RPMI7951 (cell line): Measurements from ENCODE around the gene INSRR. TPM values are rescaled to one million over a fixed set of nuclear protein-coding genes. Genes with fewer than 3 reads are reported as not detected.

Source experiments
- DNase-seq: peaks from one replicate; pipeline ENCODE4 v3.0.0-alpha.2; 2012; ENCODE audit warnings: low read depth
- total RNA-seq: library from RNA; depleted of rRNA; stranded (reverse); fragments of >200 nt; shearing (Covaris generic); gene quantifications from 2 replicates; pipeline ENCODE4 v1.2.3, GENCODE V29; 2014

The INSRR gene
- total RNA-seq, 1 experiment from 2014 or later: not detected

DNA sequence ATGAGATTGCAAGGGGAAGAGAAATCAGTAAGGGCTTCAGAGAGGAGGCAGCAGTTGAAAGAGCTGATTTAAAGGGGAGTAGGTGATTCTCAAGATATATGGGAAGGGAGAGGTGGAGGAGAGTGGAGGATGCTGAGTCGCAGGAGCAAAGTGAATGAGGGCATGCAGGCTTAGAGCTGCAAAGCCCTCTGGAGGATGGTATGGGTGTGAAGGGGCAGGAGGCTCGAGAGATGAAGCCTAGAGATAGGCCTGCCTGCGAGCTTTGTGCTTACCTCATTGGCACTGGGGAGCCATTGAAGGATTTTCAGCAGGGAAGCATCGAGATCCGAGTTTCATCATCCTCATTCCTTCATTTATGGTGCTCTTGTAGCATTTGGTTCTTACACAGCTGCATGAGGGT, 26.5 kb downstream of the INSRR start:
- DNase-seq: no peak

DNA sequence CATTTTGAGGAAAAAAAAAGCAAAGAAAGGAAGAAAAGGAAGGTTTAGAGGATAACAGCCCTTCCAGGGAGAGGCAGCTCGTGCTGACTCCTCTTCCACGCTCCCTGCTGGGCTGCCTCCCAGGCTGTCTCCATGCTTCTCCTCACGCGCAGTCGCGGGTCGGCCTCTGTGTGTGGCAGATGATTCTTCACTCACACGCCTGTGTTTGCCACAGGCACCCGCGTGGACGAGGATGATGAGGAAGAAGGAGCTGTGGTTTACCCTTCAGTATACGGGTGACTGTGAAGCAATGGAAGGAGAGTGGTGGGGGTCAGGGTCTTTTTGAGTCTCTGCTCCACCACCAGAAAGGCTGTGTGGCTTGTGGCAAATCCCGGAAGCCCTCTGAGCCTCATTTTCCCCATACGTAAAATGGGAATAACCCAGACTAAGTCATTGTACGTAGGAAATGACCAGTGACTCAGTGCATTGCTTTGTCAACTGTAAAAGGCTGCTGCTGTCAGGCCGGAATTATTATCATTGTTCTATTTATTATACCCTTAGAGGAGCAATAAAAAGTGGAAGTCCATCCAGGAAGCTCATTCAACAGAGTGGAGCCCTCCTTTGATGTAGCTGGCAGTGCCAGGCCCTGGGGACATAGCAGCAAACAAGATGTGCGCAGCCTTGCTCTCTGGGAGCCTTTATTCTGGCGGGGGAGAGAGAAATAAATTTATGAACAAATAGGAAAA, 30.4 kb downstream of the INSRR start:
- DNase-seq: no peak

DNA sequence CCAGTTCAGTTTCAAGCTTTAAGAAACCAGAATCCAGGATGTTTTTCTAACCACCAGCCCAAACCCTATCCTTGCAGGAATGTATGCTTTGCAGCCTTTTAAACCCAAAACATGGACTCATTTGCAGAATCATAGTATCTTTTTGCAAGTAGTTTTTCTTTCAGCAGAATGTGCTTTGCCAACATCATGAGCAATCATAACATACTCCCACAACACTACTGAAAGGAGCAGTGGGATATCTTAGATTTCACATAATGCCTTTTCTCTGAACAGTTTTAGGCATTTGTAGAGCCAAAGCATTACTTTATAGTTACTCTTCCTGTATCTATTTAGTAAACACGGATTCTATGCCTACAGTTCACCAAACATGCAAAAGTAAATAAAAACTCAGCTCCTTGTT, 32.3 kb downstream of the INSRR start:
- no peak for DNase-seq

DNA sequence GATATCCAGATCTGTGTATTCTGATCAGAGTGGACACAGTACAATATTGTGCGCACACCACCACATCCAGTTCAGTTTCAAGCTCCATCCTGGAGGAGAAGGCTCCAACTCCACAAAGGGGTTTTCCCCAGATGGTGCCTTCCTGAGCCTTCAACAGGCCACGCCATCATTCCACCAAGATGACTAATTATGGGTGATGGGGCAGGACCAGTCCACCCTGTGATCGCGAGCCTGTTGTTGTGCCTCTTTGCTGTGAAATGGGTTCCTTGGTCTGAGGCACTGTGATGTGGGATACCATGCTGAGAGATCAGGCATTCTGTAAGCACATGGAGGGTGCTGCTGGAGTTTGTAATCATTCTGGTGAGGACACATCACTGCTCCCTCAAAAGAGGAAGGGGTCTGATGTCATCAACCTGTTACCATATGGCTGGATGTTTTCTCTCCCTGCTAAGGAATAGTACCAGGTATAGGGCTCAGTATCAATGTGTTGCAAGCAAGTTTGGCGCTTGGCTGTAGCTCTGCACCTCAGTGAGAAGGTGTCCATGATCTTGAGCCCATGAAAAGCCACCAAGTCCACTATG, 35.6 kb downstream of the INSRR start:
- peak; percentile 14 for DNase-seq

DNA sequence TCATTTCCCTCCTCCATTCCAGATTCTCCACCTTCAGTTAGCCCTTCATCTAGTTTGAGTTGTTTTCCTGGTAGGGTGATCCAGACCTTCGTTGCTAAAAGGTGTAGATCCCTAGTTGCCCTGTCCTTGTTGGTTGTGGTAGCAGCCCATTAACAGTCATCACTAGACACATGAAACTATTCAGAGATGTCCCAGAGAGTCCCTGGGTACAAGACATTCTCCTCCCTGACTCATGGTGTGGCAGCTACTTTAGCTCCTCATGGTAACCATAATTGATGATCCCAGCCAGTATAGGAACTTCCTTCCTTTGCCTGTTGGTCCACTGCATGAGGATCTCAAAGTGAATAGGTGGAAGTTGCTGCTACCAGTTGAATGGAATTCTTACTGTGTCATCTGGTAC, 36.2 kb downstream of the INSRR start:
- DNase-seq: no peak

DNA sequence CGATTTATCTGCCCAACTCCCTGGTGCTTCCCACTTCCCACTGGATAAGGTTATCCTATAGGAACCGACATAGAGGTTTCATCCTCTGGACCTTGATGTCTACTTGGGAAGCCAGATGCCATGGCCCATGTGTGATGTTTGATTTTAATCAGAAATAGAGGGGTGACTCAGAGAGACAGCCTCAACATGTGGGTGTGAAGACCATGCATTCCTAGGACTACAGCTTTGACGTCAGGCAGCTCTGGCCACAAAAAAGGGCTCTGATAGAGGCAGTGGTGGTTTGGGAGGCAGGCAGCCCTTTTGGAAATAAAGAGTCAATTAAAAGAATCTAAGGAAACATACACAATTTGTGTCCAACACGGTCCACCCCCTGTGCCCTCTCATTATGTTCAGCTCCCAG, 37.1 kb downstream of the INSRR start:
- DNase-seq: peak; percentile 64

DNA sequence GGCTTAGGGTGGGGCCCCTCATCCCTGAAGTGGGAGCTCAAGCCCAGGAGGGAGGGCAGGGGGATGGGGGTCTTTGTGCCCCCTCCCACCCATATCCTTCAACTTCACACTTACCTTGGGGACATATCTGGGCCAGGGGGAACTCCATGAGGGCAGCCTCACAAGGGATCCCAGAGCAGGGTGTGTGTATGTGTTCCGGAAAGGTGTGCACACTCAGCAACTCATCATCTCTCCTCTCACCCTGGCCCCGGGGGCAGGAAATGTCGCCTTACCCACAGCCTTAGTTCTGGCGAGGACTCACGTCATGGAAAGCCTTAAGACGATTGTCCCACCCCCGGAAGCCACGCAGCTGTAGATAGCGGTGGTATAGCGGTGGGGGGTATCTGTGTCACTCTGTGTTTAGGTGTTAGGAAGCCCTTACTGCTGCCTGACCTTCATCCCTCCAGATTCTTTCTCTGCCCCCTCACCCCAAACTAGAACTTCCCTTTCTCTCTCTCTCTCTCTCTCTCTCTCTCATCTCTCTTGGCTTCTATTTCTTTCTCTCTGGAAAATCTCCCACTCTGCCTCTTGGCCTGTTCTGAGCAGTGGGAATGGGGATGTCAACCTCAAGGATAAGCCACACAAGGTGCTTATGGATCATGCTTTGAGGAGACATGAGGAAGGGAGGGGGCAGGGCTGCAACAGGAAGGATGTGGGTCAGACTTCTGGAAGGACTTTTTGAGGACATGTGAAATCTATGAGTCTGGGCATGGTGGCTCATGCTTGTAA, 42.2 kb downstream of the INSRR start, which contains the start of gene SH2D2A:
Gene SH2D2A, minus strand, starts transcription at position 288 of the 768 bp plus-strand sequence. Its CDS starts 140 bp downstream, at position 148.
- peak; percentile 79 for DNase-seq

DNA sequence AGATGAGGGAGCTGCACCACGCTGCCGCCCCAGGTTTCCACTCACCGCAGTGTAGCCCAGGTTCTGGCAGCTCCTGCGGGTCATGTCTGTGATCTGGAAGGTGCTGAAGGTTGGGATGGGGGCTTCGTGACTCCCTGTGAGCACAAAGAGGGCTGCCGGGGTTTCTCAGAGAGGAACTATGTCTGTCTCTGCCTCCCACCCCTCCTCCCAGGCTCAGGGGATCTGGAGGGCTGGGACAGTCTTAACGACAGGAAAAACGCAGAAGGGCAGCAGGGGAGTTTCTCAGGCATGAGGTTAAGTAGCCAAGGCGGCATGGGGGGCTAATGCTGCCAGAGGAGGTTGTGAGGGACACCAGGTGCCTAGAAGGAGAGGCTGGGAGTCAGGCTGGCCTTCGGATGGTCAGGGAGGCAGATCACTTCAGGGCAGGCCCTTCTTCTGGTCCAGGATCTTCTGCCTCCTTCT, 42.9 kb downstream of the INSRR start:
- no peak for DNase-seq

DNA sequence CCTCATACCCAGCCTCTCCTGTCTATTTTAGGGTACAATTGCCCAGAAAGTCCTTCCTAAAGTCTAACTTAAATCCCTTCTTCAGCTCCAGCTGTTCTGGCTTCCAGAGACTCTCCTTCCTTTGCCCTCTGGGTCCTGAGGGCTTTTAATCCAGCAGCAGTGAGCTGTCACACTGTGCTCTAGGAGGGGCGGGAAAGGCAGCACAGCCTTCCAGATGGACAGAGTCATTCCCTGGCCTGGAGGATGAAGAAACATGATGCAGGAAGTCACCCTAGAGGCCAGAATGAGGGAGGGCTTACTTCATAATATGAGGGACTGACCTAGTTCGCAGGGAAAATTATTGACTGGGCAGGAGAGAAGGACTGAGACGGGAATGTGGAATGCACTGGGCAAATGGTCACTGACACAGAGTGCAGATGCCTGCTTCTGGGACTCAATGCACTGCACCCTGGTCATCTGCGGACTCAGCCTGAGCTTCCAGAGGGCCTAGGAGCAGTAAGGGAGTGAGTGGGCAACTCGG, 43.5 kb downstream of the INSRR start:
- peak; percentile 85 for DNase-seq

DNA sequence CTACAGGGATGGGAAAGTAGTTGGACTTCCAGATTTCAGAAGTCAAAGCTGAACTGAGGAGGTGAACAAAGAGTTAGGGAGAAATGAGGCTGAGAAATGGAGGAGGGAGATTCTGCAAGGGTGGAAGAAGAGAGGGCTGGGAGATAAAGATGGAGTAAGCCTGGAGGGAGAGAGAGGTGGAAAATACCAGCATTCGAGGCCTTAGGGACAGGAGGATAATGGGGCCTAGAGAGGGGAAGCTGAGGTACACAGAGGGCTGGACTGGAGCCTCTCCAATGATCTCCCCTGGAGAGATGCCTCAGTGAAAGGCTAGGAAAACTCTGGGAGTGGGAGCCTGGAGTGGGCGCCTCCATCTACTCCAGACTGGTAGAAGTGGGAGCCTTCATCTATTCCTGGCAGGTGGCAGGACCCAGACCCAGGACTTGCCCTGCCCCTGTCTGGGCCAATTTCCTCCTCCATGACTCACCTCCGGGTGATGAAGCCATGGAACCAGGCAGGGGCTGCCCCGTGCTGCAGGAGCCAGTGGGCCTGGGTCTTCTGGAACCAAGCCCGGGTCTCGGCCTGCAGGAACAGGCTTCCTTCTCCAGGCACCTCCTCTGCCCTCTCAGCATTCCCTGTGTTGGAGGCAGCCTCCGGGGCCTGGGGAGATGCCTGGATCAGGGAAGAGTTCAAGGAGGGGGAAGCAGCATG, 44.2 kb downstream of the INSRR start:
- DNase-seq: no peak

DNA sequence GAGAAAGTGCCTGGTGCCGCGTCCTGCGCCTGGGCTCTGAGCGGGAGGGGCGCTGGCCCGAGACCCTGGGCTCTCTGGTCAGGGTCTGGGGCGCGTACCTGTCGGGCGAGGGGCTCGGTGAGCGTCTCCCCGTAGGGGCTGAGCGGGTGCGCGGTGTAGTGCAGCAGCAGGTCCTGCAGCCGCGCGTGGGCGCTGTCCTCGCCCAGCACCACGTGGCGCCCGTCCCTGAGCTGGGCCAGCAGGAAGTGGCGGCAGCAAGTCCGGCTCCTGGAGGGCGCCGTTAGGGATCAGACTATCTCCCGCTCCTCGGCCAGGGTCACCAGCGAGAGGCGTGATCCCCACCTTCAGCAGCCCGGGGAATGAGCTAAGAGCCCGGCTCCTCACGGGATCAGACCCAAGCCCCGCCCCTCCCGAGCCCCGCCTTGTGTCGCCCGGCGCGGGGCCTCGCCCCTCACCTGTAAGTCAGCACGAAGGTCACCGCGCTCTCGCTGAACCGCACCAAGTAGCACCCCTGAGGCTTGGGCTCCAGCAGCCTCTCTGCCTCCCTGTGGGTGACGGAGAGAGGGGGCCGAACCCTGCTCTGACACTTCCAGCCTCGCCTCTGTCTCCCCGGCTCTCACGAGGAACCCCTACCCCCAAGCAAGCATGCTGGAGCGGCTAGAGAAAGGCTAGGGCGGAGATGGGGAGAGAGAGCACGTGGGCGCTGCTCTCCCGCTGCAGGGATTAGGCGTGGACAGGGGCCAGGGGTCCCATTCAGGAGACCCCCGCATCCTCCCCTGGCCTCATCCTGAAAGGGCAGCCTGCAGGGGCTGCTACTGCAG, 45.0 kb downstream of the INSRR start:
- DNase-seq: peak; percentile 29

DNA sequence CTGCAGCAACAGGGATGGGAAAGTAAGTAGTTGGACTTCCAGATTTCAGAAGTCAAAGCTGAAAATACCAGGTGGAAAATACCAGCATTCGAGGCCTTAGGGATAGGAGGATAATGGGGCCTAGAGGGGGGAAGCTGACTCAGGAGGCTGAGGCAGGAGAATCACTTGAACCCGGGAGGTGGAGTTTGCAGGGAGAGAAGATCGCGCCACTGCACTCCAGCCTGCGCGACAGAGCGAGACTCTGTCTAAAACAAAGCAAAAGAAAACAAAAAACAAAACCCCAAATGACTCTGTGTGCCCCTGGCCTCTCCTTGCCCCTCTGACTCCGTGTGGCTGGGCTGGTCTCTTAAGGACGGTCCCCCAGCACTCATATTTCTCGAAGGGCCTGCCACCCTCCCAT, 45.6 kb downstream of the INSRR start:
- DNase-seq: no peak

DNA sequence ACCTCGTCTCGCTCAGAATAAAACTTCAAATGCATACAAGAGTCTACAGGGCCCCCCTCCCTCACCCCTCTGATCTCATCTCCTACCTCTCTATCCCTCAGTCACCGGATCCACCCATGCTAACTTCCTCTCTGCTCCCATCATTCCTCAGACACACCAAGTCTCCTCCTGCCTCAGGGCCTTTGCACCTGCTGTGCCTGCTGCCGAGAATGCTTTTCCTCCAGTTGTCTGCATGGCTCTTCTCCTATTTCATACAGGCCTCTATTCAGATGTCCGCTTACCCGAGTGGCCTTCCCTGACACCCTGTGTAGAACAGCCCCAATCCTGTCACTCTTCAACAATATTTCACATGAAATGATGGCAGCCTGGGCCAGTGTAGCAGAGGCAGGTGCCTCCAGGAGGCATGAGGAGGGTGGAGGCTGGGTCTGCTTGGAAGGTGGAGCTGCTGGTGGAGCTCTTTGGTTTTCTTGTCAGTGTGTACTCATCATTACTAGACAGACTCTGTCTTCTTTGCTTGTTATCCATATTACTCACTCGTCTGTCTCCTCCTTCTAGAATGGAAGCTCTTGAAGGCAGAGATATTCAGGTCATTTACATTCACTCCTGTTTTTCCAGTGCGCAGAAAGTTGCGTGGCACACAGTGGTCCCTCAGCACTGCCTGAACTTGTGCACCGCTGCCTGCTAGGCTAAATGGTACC, 46.5 kb downstream of the INSRR start:
- DNase-seq: no peak

DNA sequence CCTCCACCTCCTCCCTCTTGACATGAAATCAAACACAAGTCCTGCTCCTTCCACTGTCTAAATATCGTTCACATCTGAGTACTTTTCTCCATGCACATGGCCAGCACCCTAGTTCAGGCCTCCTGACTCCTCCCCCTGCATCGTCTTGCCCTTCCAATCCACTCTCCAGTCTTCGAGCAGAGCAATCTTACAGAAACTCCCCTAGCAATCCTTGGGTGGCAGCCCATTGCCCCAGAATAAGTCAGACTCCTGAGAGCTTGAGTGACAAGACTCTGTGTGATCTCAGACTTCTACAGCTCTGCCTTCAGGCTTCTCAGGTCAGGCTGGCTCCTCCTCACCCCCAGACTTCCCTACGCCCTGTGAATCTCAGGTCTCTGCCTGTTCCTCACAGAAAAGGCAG, 47.7 kb downstream of the INSRR start:
- no peak for DNase-seq

DNA sequence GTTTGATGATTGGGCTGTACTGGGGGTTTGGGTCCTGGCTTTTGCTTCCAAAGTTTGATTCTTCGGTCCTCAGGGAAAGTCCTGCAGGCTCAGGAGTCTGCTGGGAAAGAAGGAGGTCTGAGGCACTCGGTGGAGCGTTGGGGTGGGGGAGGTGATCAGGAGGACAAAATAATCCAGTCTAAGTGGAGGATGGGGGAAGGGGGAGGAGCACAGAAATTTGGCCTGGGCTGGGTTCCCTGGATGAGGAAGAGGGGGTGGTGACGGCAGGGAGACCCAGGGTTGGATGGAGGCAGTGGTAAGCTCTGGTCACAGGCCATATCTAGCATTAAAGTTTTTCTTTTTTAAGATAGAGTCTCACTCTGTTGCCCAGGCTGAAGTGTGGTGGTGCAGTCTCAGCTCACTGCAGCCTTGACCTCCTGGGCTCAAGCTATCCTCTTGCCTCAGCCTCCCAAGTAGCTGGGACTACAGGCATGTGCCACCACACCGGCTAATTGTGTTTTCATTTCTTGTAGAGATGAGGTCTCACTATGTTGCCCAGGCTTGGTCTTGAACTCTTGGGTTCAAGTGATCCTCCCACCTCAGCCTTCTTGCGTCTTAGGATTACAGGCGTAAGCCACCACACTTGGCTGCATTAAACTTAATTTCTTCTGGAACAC, 49.1 kb downstream of the INSRR start:
- no peak for DNase-seq

DNA sequence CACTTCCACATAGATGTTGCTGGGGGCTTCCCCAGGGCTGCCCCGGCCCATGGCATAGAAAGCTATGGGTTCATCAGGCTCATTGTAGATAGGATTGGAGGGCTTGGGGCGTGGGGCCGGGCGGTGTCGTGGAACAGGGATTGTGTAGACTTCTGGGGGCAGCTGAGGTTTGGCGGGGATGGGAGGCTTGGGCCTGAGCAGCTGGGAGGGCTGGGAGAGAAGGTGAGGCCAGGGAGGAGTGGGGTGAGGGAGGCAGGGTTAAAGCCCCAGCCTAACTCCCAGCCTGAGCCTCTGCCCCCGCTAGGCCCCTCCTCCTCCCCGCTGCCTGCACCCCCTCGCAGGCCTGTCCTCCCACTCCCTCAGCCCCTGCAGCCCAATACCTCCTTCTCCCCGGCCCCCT, 49.6 kb downstream of the INSRR start:
- no peak for DNase-seq

DNA sequence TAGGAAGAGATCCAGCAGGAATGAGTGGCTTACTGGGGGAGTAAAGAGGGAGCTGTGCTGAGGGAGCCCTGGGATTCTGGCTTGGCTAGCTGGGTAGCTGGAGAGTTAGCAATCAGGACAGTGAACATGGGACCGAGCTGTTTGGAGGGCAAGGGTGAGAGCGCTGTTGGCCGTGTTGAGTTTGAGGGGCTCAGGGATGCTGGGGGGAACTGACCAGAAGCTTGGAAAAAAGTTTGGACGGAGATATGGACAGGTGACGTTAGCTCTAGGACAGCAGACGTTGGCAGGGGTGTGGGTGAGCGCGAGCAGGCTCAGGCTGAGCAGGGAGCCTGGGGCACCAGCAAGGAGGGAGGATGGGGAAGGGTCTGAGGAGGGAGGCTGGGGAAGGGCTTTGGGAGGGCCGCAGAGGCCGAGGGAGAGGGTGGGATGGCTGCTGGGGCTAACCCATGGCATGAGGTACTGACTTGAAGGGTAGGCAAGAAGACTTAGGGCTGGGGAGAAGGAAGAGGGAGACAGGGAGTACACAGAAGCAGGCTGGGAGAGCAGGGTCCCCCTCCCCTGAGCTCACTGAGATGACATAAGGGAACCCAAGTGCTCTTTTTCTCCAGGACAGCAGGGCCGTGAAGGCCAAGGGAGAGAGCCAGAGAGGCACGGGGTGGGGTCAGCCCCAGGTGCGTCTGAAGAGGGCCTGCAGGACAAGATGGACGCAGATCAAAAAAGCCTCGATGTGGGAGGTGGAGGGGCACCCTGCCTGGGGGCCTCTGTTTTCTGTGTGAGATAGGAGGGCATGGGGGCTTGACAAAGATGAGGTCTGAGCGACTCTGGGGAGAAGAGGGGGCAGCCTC, 50.5 kb downstream of the INSRR start:
- DNase-seq: no peak

DNA sequence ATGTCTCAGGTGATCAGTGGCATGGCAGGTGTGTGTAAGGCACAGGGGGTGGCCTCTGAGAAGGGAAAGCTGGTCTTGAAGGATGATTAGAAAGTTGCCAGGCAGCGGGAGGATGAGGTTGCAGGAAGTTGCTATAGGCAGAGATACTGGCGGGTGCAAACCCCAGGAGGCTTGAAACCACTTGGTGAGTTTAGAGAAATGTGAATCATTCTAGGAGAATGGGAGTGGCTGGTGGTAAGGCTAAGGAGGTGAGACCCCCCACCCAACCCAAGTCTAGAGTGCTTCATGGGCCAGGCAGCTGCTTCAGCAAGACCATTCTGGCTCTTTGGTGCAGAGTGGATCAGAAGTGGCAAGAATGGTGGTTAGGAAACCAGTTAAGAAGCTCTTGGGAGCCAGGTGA, 51.3 kb downstream of the INSRR start:
- no peak for DNase-seq
